ENCODE data around the gene KCNJ6. TPM values are rescaled to one million over a fixed set of nuclear protein-coding genes. Genes with fewer than 3 reads are reported as not detected.

Gene KCNJ6
- total RNA-seq, 1 donor from 2014 or later = 2.6 TPM

- no peak overlapping the region for H3K27ac ChIP-seq (ENCODE audit: low read depth, low read length)
- no peak overlapping the region for H3K4me3 Mint-ChIP-seq (ENCODE audit: unreplicated experiment)
- H3K9me3 ChIP-seq (ENCODE audit: insufficient read depth, low read depth, low read length) = no peaks in the 10 kb centered on the region
- no peaks in the 10 kb centered on the region for H4K20me1 ChIP-seq (ENCODE audit: insufficient read depth, low read length)
- H3K4me1 ChIP-seq (ENCODE audit: insufficient read depth, low read length) = no peaks in the 10 kb centered on the region
- H3K27me3 ChIP-seq (ENCODE audit: insufficient read depth, low read length) = no peaks in the 10 kb centered on the region
- H3K36me3 Mint-ChIP-seq (ENCODE audit: low read depth, unreplicated experiment) = no peaks in the 10 kb centered on the region
- no peaks in the 10 kb centered on the region for H3K79me2 ChIP-seq (ENCODE audit: insufficient read depth, low read length)
- no peak overlapping the region for H3K9ac ChIP-seq (ENCODE audit: low read length)
- H3K27me3 Mint-ChIP-seq (ENCODE audit: low read depth, unreplicated experiment) = peaks cover 17% of the 10 kb centered on the region
- no peak overlapping the region for H3K4me3 ChIP-seq (ENCODE audit: insufficient read depth, low read depth, low read length)
- DNase-seq (ENCODE audit: low read depth) = no peak
- H3K4me1 Mint-ChIP-seq (ENCODE audit: low read depth, unreplicated experiment) = peaks cover 2% of the 10 kb centered on the region
- no peak overlapping the region for H2AFZ ChIP-seq (ENCODE audit: low read depth, low read length)
- H3K9me3 Mint-ChIP-seq (ENCODE audit: unreplicated experiment) = no peaks in the 10 kb centered on the region
- H3K4me2 ChIP-seq (ENCODE audit: low read length) = no peak overlapping the region
- no peaks in the 10 kb centered on the region for H3K36me3 ChIP-seq (ENCODE audit: insufficient read depth, low read length)
- no peak overlapping the region for H3K27ac Mint-ChIP-seq (ENCODE audit: unreplicated experiment)
- no peak for FAIRE-seq
- TF ChIP-seq CTCF (IDR thresholded peaks at IDR 0.05; ENCODE audit: insufficient read depth, low read depth, low read length) (no peak), EZH2 (IDR thresholded peaks at IDR 0.05; ENCODE audit: insufficient read depth, low read length) (no peak)
These were observed 42.3 kb upstream of the KCNJ6 start for GRCh38 chr21:37958537-37958936.

- Histone ChIP-seq H3K27ac (ENCODE audit: low read depth, low read length) (no peak overlapping the region), H3K27me3 (ENCODE audit: insufficient read depth, low read length) (no peaks in the 10 kb centered on the region), H4K20me1 (ENCODE audit: insufficient read depth, low read length) (no peaks in the 10 kb centered on the region), H3K9ac (ENCODE audit: low read length) (no peak overlapping the region), H3K4me3 (ENCODE audit: insufficient read depth, low read depth, low read length) (no peak overlapping the region), H3K4me2 (ENCODE audit: low read length) (no peak overlapping the region), H3K9me3 (ENCODE audit: insufficient read depth, low read depth, low read length) (no peaks in the 10 kb centered on the region), H3K4me1 (ENCODE audit: insufficient read depth, low read length) (no peaks in the 10 kb centered on the region), H3K79me2 (ENCODE audit: insufficient read depth, low read length) (no peaks in the 10 kb centered on the region), H3K36me3 (ENCODE audit: insufficient read depth, low read length) (no peaks in the 10 kb centered on the region), H2AFZ (ENCODE audit: low read depth, low read length) (no peak overlapping the region)
- Mint-ChIP-seq H3K27ac (ENCODE audit: unreplicated experiment) (peak overlapping the region; percentile 62), H3K27me3 (ENCODE audit: low read depth, unreplicated experiment) (peaks cover 13% of the 10 kb centered on the region), H3K4me3 (ENCODE audit: unreplicated experiment) (no peak overlapping the region), H3K36me3 (ENCODE audit: low read depth, unreplicated experiment) (no peaks in the 10 kb centered on the region), H3K9me3 (ENCODE audit: unreplicated experiment) (no peaks in the 10 kb centered on the region), H3K4me1 (ENCODE audit: low read depth, unreplicated experiment) (peaks cover 2% of the 10 kb centered on the region)
- no peak for DNase-seq (ENCODE audit: low read depth)
- no peak for FAIRE-seq
- no peak for TF ChIP-seq EZH2 (IDR thresholded peaks at IDR 0.05; ENCODE audit: insufficient read depth, low read length)
- TF ChIP-seq CTCF (IDR thresholded peaks at IDR 0.05; ENCODE audit: insufficient read depth, low read depth, low read length) = no peak
These were observed 40.5 kb upstream of the KCNJ6 start for GRCh38 chr21:37956772-37957171.

DNA sequence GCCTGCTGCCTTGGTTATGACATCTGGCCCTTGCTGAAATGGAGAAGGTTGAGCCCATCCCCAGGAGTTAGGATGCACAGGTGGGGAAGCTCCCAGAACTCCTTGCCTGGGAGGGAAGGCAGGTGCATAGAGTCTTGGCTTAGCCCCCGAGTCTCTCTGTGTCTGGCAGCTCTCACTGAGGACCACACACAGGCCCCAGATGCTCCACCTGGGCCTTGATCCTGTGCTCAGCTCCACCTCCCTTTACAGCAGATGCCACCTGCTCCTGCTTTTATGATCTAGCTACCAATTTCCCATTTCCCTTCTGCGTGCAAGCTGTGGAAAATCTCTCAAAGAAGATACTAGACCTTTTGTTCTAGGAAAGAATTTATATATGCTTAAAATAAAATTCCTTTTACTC lies 28.8 kb upstream of the KCNJ6 start:
- Histone ChIP-seq H3K4me2 (ENCODE audit: low read length) (no peak overlapping the region), H3K27me3 (ENCODE audit: insufficient read depth, low read length) (no peaks in the 10 kb centered on the region), H3K27ac (ENCODE audit: low read depth, low read length) (no peak overlapping the region), H3K9ac (ENCODE audit: low read length) (no peak overlapping the region), H3K36me3 (ENCODE audit: insufficient read depth, low read length) (no peaks in the 10 kb centered on the region), H3K4me1 (ENCODE audit: insufficient read depth, low read length) (no peaks in the 10 kb centered on the region), H3K79me2 (ENCODE audit: insufficient read depth, low read length) (no peaks in the 10 kb centered on the region), H3K4me3 (ENCODE audit: insufficient read depth, low read depth, low read length) (no peak overlapping the region), H2AFZ (ENCODE audit: low read depth, low read length) (no peak overlapping the region), H3K9me3 (ENCODE audit: insufficient read depth, low read depth, low read length) (no peaks in the 10 kb centered on the region), H4K20me1 (ENCODE audit: insufficient read depth, low read length) (no peaks in the 10 kb centered on the region)
- Mint-ChIP-seq H3K36me3 (ENCODE audit: low read depth, unreplicated experiment) (no peaks in the 10 kb centered on the region), H3K9me3 (ENCODE audit: unreplicated experiment) (no peaks in the 10 kb centered on the region), H3K4me3 (ENCODE audit: unreplicated experiment) (no peak overlapping the region), H3K27me3 (ENCODE audit: low read depth, unreplicated experiment) (no peaks in the 10 kb centered on the region), H3K27ac (ENCODE audit: unreplicated experiment) (no peak overlapping the region), H3K4me1 (ENCODE audit: low read depth, unreplicated experiment) (peaks cover 3% of the 10 kb centered on the region)
- FAIRE-seq (no peak), DNase-seq (ENCODE audit: low read depth) (no peak)
- TF ChIP-seq EZH2 (IDR thresholded peaks at IDR 0.05; ENCODE audit: insufficient read depth, low read length) (no peak), CTCF (IDR thresholded peaks at IDR 0.05; ENCODE audit: insufficient read depth, low read depth, low read length) (no peak)

Measured in astrocyte (in vitro differentiated cells and primary cell).